ENCODE data around the gene RETREG2. TPM values are rescaled to one million over a fixed set of nuclear protein-coding genes. Genes with fewer than 3 reads are reported as not detected.

Gene RETREG2
- total and polyA plus RNA-seq, 2 experiments from 2014 or later: 13.2 to 41.8 TPM

DNA sequence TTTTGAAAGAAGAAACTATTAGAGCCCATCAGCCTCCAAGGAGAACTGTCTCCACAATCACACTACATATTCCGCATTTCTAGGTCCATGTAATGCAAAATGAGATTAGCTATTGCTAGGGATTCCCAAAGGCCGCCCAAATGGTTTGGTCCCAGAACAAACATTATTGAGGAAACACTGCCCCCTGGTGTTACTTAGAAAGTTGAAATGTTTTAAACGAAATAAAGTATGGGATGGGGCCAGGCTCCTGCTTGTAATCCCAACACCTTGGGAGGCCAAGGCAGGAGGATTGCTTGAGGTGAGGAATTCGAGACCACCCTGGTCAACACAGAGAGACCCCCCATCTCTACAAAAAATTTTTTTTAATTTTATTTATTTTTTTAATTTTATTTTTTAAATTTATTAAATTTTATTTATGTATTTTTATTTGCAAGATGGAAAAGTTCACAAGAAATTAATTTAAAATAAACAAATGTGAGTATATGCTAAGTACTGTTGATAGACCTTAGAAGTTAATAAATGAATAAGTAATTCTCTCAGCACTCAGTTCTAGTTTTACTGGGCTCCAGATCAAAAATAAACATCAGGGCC, 22.9 kb upstream of the RETREG2 start:
- Mint-ChIP-seq H3K27ac (no peak overlapping the region), H3K4me3 (no peak overlapping the region), H3K4me1 (peaks cover 15% of the 10 kb centered on the region; the same call in 2 of the 3 replicates), H3K9me3 (no peaks in the 10 kb centered on the region), H3K36me3 (ENCODE audit: low read depth) (peaks cover 6% of the 10 kb centered on the region; the same call in 1 of the 3 replicates), H3K27me3 (ENCODE audit: insufficient read depth, low read depth, poor library complexity) (peaks cover 7% of the 10 kb centered on the region)
- Histone ChIP-seq H2AFZ (no peak overlapping the region), H3K27me3 (ENCODE audit: insufficient read depth) (no peaks in the 10 kb centered on the region), H3K4me2 (no peak overlapping the region), H3K4me1 (ENCODE audit: insufficient read depth) (peaks cover 4% of the 10 kb centered on the region; the same call in 1 of the 2 replicates), H3F3A (replicated peaks; ENCODE audit: low read depth) (0 out of 2 replicates have a peak, but pooled peaks cover 3% of the 10 kb centered on the region), H3K36me3 (ENCODE audit: insufficient read depth) (no peaks in the 10 kb centered on the region; the same call in 1 of the 2 replicates), H3K9me2 (ENCODE audit: insufficient read depth) (no peaks in the 10 kb centered on the region), H3K79me2 (replicated peaks; ENCODE audit: insufficient read depth) (peaks cover 7% of the 10 kb centered on the region; the same call in 1 of the 2 replicates), H4K20me1 (replicated peaks; ENCODE audit: insufficient read depth) (no peaks in the 10 kb centered on the region; the same call in 1 of the 2 replicates), H3K4me3 (no peak overlapping the region), H3K27ac (ENCODE audit: low read depth) (no peak overlapping the region)
- TF ChIP-seq, protein P1, sequence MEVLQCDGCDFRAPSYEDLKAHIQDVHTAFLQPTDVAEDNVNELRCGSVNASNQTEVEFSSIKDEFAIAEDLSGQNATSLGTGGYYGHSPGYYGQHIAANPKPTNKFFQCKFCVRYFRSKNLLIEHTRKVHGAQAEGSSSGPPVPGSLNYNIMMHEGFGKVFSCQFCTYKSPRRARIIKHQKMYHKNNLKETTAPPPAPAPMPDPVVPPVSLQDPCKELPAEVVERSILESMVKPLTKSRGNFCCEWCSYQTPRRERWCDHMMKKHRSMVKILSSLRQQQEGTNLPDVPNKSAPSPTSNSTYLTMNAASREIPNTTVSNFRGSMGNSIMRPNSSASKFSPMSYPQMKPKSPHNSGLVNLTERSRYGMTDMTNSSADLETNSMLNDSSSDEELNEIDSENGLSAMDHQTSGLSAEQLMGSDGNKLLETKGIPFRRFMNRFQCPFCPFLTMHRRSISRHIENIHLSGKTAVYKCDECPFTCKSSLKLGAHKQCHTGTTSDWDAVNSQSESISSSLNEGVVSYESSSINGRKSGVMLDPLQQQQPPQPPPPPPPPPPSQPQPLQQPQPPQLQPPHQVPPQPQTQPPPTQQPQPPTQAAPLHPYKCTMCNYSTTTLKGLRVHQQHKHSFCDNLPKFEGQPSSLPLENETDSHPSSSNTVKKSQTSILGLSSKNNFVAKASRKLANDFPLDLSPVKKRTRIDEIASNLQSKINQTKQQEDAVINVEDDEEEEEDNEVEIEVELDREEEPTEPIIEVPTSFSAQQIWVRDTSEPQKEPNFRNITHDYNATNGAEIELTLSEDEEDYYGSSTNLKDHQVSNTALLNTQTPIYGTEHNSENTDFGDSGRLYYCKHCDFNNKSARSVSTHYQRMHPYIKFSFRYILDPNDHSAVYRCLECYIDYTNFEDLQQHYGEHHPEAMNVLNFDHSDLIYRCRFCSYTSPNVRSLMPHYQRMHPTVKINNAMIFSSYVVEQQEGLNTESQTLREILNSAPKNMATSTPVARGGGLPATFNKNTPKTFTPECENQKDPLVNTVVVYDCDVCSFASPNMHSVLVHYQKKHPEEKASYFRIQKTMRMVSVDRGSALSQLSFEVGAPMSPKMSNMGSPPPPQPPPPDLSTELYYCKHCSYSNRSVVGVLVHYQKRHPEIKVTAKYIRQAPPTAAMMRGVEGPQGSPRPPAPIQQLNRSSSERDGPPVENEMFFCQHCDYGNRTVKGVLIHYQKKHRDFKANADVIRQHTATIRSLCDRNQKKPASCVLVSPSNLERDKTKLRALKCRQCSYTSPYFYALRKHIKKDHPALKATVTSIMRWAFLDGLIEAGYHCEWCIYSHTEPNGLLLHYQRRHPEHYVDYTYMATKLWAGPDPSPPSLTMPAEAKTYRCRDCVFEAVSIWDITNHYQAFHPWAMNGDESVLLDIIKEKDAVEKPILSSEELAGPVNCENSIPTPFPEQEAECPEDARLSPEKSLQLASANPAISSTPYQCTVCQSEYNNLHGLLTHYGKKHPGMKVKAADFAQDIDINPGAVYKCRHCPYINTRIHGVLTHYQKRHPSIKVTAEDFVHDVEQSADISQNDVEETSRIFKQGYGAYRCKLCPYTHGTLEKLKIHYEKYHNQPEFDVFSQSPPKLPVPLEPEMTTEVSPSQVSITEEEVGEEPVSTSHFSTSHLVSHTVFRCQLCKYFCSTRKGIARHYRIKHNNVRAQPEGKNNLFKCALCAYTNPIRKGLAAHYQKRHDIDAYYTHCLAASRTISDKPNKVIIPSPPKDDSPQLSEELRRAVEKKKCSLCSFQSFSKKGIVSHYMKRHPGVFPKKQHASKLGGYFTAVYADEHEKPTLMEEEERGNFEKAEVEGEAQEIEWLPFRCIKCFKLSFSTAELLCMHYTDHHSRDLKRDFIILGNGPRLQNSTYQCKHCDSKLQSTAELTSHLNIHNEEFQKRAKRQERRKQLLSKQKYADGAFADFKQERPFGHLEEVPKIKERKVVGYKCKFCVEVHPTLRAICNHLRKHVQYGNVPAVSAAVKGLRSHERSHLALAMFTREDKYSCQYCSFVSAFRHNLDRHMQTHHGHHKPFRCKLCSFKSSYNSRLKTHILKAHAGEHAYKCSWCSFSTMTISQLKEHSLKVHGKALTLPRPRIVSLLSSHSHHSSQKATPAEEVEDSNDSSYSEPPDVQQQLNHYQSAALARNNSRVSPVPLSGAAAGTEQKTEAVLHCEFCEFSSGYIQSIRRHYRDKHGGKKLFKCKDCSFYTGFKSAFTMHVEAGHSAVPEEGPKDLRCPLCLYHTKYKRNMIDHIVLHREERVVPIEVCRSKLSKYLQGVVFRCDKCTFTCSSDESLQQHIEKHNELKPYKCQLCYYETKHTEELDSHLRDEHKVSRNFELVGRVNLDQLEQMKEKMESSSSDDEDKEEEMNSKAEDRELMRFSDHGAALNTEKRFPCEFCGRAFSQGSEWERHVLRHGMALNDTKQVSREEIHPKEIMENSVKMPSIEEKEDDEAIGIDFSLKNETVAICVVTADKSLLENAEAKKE (CRISPR knock-in tag; IDR thresholded peaks at IDR 0.05): no peak
- no peak for TF ChIP-seq ZNF114 (CRISPR knock-in tag; IDR thresholded peaks at IDR 0.05)
- peak; percentile 66 to 73 for TF ChIP-seq CTCF (conservative IDR thresholded peaks at IDR 0.05; ENCODE audit: low read depth in 2 of 2)
- no peak for TF ChIP-seq NANOG (IDR thresholded peaks at IDR 0.05; ENCODE audit: borderline replicate concordance)
- no peak for TF ChIP-seq EZH2phosphoT487 (IDR thresholded peaks at IDR 0.05; ENCODE audit: unreplicated experiment)
- TF ChIP-seq, protein P2, sequence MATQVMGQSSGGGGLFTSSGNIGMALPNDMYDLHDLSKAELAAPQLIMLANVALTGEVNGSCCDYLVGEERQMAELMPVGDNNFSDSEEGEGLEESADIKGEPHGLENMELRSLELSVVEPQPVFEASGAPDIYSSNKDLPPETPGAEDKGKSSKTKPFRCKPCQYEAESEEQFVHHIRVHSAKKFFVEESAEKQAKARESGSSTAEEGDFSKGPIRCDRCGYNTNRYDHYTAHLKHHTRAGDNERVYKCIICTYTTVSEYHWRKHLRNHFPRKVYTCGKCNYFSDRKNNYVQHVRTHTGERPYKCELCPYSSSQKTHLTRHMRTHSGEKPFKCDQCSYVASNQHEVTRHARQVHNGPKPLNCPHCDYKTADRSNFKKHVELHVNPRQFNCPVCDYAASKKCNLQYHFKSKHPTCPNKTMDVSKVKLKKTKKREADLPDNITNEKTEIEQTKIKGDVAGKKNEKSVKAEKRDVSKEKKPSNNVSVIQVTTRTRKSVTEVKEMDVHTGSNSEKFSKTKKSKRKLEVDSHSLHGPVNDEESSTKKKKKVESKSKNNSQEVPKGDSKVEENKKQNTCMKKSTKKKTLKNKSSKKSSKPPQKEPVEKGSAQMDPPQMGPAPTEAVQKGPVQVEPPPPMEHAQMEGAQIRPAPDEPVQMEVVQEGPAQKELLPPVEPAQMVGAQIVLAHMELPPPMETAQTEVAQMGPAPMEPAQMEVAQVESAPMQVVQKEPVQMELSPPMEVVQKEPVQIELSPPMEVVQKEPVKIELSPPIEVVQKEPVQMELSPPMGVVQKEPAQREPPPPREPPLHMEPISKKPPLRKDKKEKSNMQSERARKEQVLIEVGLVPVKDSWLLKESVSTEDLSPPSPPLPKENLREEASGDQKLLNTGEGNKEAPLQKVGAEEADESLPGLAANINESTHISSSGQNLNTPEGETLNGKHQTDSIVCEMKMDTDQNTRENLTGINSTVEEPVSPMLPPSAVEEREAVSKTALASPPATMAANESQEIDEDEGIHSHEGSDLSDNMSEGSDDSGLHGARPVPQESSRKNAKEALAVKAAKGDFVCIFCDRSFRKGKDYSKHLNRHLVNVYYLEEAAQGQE (IDR thresholded peaks at IDR 0.05; ENCODE audit: unreplicated experiment): no peak
- TF ChIP-seq EZH2 (IDR thresholded peaks at IDR 0.05; ENCODE audit: low read depth, unreplicated experiment): no peak
- peak; percentile 94 for DNase-seq (ENCODE audit: low spot score)
- ATAC-seq: peak; percentile 54

All from GM23338 (cell line).